Fibroblast of mammary gland (primary cell): Measurements from ENCODE around the gene TOP3B.

Experiments
- DNase-seq: peaks from one replicate; pipeline ENCODE4 v3.0.0-alpha.2; 2010; ENCODE audit warnings: low read depth
- H3K4me3 ChIP-seq: 2 replicates; pipeline ENCODE4 v1.5.1; 2011; ENCODE audit warnings: low read depth, mild to moderate bottlenecking, low read length, moderate library complexity; ENCODE audit not compliant: control insufficient read depth
- TF ChIP-seq, protein P1 (sequence below): conservative IDR thresholded peaks from 2 replicates; pipeline ENCODE4 v1.5.1; 2011; ENCODE audit warnings: low read depth, low read length, inconsistent platforms; ENCODE audit not compliant: control insufficient read depth, insufficient read depth

TOP3B gene

DNA sequence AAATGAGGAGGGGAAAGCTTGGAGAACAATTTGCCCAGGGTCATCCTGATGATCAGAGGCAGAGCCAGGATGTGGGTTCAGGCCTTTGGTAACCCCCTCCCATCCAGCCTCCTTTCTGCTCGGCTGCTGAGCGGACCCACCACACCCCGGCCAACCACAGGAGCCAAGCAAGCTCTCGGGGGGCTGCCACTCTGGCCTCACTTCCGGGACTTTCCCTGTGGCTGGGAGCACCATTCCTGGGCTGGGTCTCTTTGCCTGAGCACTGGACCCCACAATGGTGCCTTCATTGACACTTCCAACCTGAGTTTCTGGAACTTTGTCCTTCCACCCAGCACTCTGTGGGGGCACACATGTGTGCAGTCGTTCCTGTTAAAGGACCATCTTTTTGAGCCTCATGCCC lies 9.8 kb downstream of the TOP3B start:
- TF ChIP-seq, protein P1, sequence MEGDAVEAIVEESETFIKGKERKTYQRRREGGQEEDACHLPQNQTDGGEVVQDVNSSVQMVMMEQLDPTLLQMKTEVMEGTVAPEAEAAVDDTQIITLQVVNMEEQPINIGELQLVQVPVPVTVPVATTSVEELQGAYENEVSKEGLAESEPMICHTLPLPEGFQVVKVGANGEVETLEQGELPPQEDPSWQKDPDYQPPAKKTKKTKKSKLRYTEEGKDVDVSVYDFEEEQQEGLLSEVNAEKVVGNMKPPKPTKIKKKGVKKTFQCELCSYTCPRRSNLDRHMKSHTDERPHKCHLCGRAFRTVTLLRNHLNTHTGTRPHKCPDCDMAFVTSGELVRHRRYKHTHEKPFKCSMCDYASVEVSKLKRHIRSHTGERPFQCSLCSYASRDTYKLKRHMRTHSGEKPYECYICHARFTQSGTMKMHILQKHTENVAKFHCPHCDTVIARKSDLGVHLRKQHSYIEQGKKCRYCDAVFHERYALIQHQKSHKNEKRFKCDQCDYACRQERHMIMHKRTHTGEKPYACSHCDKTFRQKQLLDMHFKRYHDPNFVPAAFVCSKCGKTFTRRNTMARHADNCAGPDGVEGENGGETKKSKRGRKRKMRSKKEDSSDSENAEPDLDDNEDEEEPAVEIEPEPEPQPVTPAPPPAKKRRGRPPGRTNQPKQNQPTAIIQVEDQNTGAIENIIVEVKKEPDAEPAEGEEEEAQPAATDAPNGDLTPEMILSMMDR = no peak
- DNase-seq = no peak
- H3K4me3 ChIP-seq = no peak overlapping the region

DNA sequence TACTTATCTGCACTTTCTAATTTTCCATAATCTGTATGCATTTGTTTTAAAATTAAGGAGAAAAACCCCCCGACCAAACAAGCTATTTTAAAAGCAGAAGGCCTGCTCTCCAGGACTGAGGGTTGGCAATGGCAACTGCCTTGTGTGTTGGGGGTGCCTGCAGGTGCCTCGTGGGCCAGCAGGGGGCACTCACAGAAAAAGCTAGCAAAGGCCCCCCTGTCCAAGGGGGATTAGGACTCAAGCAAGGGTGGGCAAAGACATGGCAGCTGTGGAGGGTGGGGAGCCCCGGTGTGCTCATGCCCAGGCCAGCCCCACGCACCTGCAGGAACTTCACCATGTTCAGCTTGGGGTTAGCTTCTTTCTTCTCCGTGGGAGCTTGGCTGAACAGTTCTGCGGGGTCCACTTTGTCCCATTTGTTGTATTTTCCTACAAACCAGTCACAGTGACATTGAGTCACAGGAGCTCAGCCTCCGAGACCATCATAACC lies 10.3 kb downstream of the TOP3B start:
- TF ChIP-seq, protein P1 = peak; percentile 86
- no peak overlapping the region for H3K4me3 ChIP-seq
- DNase-seq = peak; percentile 35

DNA sequence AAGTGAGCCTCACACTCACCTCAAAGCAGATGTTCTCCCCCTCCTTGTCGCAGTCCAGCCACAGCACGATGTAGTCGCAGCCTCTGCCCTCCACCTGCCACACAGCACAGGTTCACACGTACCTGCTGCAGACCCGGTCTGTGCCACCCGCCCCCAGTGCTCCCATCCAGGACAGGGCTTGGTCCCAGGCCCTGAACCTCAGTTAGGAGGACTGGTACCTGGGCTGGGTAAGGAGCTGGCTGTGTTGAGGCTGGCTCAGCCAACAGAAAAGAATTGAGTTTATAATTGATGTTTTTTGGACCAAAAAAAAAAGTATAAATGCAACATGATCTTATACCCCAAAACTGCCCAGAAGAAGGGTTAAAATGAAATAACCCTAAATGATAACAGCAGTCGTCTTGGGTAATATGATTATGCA lies 10.7 kb downstream of the TOP3B start:
- no peak for DNase-seq
- H3K4me3 ChIP-seq = no peak overlapping the region
- TF ChIP-seq, protein P1 = no peak

DNA sequence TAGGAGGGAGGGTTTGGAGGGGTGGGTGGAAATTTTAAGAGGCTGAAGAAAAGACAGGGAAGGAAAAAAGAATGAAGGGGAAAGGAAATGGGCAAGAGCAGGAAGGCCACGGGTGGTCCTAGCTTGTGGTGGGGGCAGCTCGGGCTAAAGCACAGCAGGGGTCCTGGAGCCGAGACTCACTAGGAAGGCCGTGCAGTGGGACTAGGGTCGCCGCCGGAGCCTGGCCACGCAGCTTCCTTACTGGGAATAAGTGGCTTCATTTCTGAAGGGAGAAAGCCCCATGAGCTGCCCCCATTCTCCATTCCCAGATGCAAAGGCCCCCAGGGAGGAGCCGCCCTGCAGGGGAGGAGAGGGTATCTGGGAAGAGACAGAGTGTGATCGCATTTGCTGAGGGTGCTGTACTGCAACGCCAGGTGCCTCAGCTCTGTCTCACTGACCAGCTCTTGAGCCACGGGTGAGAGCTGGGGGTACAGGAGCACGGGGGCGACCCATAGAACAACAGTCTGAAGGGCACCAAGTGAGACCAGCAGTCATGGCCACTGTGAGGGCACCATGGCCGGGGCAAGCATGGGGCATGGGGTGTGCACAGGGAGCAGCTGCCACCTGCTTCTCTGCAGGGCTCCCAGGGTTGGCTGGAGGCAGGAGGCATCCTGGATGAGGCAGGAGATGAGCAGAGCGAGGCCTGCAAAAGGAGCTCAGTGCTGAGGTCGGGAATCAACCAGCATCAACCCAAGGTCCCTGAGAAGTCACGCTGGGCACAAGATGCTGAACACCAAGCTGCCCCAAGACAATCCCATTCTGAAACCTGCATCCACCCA lies 11.6 kb downstream of the TOP3B start:
- TF ChIP-seq, protein P1 = no peak
- no peak for DNase-seq
- no peak overlapping the region for H3K4me3 ChIP-seq

DNA sequence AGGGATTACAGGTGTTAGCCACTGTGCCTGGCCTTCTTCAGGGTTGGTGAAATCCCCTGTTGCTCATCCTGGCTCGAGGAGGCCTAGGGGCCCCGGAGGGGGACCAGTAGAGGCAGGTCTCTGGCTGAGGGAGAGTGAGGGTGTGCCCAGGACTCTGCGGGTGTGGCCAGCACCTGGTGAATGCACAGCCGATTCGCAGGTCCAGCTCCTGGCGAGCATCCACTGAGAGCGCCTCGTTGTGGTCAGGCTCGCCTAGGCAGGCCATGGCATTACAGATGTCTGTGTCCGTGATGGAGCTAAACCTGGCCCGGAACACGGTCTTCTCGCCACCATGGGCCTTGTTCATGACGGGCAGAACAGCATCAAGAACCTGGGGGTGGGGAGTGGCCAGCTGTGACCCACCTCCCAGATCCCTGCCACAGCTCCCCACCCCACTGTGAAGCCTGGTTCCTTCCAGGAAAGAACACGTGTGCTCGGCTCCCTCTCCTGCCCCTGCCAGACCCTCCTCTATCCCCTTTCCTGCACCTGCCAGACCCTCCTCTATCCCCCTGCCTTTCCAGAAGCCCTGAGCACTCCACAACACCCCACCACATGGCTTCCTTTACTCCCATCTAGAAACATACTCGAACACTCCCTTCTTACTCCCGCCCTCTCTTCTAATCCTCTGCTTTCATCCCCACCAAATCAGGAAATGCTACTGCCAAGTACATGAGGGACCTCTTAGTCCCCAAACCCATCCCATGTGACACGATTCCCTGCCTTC lies 12.4 kb downstream of the TOP3B start:
- DNase-seq = no peak
- TF ChIP-seq, protein P1 = no peak
- H3K4me3 ChIP-seq = no peak overlapping the region

DNA sequence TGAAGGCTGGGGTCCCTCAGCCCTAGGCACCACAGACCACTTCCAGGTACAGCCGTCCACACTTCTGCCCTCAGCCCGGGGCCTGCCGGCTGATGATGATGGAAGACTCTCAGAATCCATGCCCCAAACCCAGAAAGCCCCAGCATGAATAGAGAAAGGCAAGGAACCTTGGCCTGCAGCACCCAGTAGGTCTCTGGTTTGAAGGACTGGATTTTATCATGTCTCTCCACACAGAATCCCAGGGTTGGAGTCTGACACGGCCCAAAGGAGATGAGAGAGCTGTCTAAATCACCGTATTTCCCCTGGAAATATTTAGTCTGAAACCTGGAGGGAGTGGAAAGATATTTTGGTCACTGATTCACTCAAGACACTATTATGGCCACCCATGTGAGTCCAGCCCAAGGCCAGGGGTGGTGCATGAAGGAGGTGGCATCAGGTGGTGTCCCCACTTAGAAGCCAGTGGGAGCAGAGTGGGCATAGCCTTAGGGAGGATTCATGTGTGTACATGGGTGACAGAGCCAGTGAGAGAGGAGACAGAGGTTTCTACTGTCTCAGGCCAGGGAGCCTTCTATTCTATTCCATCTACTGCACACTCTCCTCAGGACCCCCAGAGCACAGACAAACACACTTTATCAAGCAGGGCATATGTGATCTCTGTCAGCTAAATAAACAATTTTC lies 14.0 kb downstream of the TOP3B start:
- TF ChIP-seq, protein P1 = no peak
- no peak overlapping the region for H3K4me3 ChIP-seq
- no peak for DNase-seq
